Glutamatergic neuron (in vitro differentiated cells): ENCODE data around the gene ZNF473. TPM values are rescaled to one million over a fixed set of nuclear protein-coding genes. Genes with fewer than 3 reads are reported as not detected.

ENCODE experiments used
- DNase-seq: peaks from one replicate; pipeline ENCODE4 v3.0.0; 2022
- H3K27ac Mint-ChIP-seq: one replicate; pipeline ENCODE4 v1.8.0; 2020; ENCODE audit warnings: mild to moderate bottlenecking, mixed read lengths, inconsistent platforms; ENCODE audit not compliant: unreplicated experiment
- H3K27me3 Mint-ChIP-seq: one replicate; pipeline ENCODE4 v1.8.0; 2020; ENCODE audit warnings: mild to moderate bottlenecking, moderate library complexity, mixed read lengths, inconsistent platforms; ENCODE audit not compliant: unreplicated experiment
- H3K36me3 Mint-ChIP-seq: one replicate; pipeline ENCODE4 v1.8.0; 2020; ENCODE audit warnings: mild to moderate bottlenecking, mixed read lengths, inconsistent platforms; ENCODE audit not compliant: unreplicated experiment
- H3K4me1 Mint-ChIP-seq: one replicate; pipeline ENCODE4 v1.8.0; 2020; ENCODE audit warnings: mild to moderate bottlenecking, low read depth, mixed read lengths, inconsistent platforms; ENCODE audit not compliant: unreplicated experiment
- H3K4me3 Mint-ChIP-seq: one replicate; pipeline ENCODE4 v1.8.0; 2020; ENCODE audit warnings: mild to moderate bottlenecking, mixed read lengths, inconsistent platforms; ENCODE audit not compliant: unreplicated experiment
- H3K9me3 Mint-ChIP-seq: one replicate; pipeline ENCODE4 v1.8.0; 2020; ENCODE audit warnings: mild to moderate bottlenecking, moderate library complexity, mixed read lengths, inconsistent platforms; ENCODE audit not compliant: unreplicated experiment
- total RNA-seq: library from RNA; stranded (reverse); fragmentation: NEBNext Ultra II Directional; extraction: Animal tissue kit (Norgen Biotek cat#: 25700); gene quantifications from one replicate; pipeline ENCODE4 v1.2.1, GENCODE V29; 2021; ENCODE audit not compliant: unreplicated experiment
- TF ChIP-seq, protein P1 (sequence below): fragments of 200-600 bp; sonication (generic); IDR thresholded peaks from one replicate; pipeline ENCODE4 v1.5.0; 2021; ENCODE audit not compliant: partially characterized antibody, unreplicated experiment

Gene ZNF473
- total RNA-seq, 1 donor from 2014 or later, result 13.4 TPM

- Mint-ChIP-seq H3K4me3 (no peak overlapping the region), H3K27me3 (peaks cover 6% of the 10 kb centered on the region), H3K4me1 (no peaks in the 10 kb centered on the region), H3K27ac (no peak overlapping the region), H3K36me3 (no peaks in the 10 kb centered on the region), H3K9me3 (peaks cover 4% of the 10 kb centered on the region)
- no peak for DNase-seq
- TF ChIP-seq, protein P1, sequence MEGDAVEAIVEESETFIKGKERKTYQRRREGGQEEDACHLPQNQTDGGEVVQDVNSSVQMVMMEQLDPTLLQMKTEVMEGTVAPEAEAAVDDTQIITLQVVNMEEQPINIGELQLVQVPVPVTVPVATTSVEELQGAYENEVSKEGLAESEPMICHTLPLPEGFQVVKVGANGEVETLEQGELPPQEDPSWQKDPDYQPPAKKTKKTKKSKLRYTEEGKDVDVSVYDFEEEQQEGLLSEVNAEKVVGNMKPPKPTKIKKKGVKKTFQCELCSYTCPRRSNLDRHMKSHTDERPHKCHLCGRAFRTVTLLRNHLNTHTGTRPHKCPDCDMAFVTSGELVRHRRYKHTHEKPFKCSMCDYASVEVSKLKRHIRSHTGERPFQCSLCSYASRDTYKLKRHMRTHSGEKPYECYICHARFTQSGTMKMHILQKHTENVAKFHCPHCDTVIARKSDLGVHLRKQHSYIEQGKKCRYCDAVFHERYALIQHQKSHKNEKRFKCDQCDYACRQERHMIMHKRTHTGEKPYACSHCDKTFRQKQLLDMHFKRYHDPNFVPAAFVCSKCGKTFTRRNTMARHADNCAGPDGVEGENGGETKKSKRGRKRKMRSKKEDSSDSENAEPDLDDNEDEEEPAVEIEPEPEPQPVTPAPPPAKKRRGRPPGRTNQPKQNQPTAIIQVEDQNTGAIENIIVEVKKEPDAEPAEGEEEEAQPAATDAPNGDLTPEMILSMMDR, result no peak
Measured at GRCh38 chr19:50003254-50003788, 22.5 kb upstream of the ZNF473 start.

GRCh38 chr19:50003810-50004419 is 21.9 kb upstream of the ZNF473 start:
- H3K27me3 Mint-ChIP-seq, result peaks cover 6% of the 10 kb centered on the region
- H3K27ac Mint-ChIP-seq, result no peak overlapping the region
- H3K36me3 Mint-ChIP-seq, result no peaks in the 10 kb centered on the region
- H3K4me1 Mint-ChIP-seq, result no peaks in the 10 kb centered on the region
- DNase-seq, result no peak
- no peak overlapping the region for H3K4me3 Mint-ChIP-seq
- TF ChIP-seq, protein P1, result no peak
- H3K9me3 Mint-ChIP-seq, result peaks cover 4% of the 10 kb centered on the region

GRCh38 chr19:50005428-50005827 is 20.4 kb upstream of the ZNF473 start:
- Mint-ChIP-seq H3K27me3 (peaks cover 6% of the 10 kb centered on the region), H3K27ac (no peak overlapping the region)

GRCh38 chr19:50007170-50007569 is 18.6 kb upstream of the ZNF473 start:
- Mint-ChIP-seq H3K9me3 (peaks cover 4% of the 10 kb centered on the region), H3K27me3 (peaks cover 6% of the 10 kb centered on the region), H3K36me3 (no peaks in the 10 kb centered on the region), H3K4me3 (no peak overlapping the region), H3K27ac (no peak overlapping the region), H3K4me1 (no peaks in the 10 kb centered on the region)
- TF ChIP-seq, protein P1, result no peak
- no peak for DNase-seq

More at GRCh38 chr19:50005428-50005827, 20.4 kb upstream of the ZNF473 start:
- H3K9me3 Mint-ChIP-seq, result peaks cover 4% of the 10 kb centered on the region
- H3K4me1 Mint-ChIP-seq, result no peaks in the 10 kb centered on the region
- TF ChIP-seq, protein P1, result no peak
- DNase-seq, result no peak
- no peak overlapping the region for H3K4me3 Mint-ChIP-seq
- no peaks in the 10 kb centered on the region for H3K36me3 Mint-ChIP-seq

- H3K27me3 Mint-ChIP-seq, result peaks cover 6% of the 10 kb centered on the region
Measured at GRCh38 chr19:50007947-50008346, 17.9 kb upstream of the ZNF473 start.

More at GRCh38 chr19:50007947-50008346, 17.9 kb upstream of the ZNF473 start:
- H3K27ac Mint-ChIP-seq, result no peak overlapping the region
- no peaks in the 10 kb centered on the region for H3K4me1 Mint-ChIP-seq
- TF ChIP-seq, protein P1, result no peak
- H3K9me3 Mint-ChIP-seq, result peaks cover 4% of the 10 kb centered on the region
- DNase-seq, result no peak
- no peak overlapping the region for H3K4me3 Mint-ChIP-seq
- H3K36me3 Mint-ChIP-seq, result no peaks in the 10 kb centered on the region
